Endometrial microvascular endothelial cells (primary cell): Measurements from ENCODE around the gene GATC. TPM values are rescaled to one million over a fixed set of nuclear protein-coding genes. Genes with fewer than 3 reads are reported as not detected.
"Not testable (repeated sequence)": the region's sequence is repeated elsewhere in the genome, so short reads cannot be mapped to it uniquely, and the experiment has no call there.

Source experiments
- in situ Hi-C: cut with HindIII; loops from 2 replicates; pipeline ENCODE4 v1.10.0; 2017; ENCODE audit warnings: low sequenced_read_pairs, low pct_unique_long_range_greater_than_20kb; ENCODE audit errors: inconsistent ontology term
- total RNA-seq: library from RNA; depleted of rRNA; stranded (reverse); fragments of >200 nt; gene quantifications from one replicate; pipeline ENCODE4 v1.2.3, GENCODE V29; 2015; ENCODE audit errors: inconsistent ontology term

The GATC gene
- total RNA-seq, 1 donor from 2014 or later, result 23.8 TPM

GRCh38 chr12:120467439-120467838 is 21.2 kb downstream of the GATC start:
- in situ Hi-C loops, result no loop called here

- in situ Hi-C loops, result no loop called here
Measured at GRCh38 chr12:120468325-120468820, 22.1 kb downstream of the GATC start.

- in situ Hi-C loops, result no loop called here
Measured at GRCh38 chr12:120468821-120469449, 22.7 kb downstream of the GATC start.

GRCh38 chr12:120469450-120470149 is 23.4 kb downstream of the GATC start, which contains the start of gene SRSF9:
SRSF9 (minus strand) TSS chr12:120469748; CDS start chr12:120469609, 139 bp downstream.
- in situ Hi-C loops, result no loop called here

- in situ Hi-C loops, result no loop called here
Measured at GRCh38 chr12:120470150-120470784, 24.0 kb downstream of the GATC start.

GRCh38 chr12:120472521-120472920 is 26.3 kb downstream of the GATC start:
- in situ Hi-C loops, result no loop called here

GRCh38 chr12:120473807-120474615 is 27.8 kb downstream of the GATC start:
- in situ Hi-C loops, result no loop called here

GRCh38 chr12:120474616-120474960 is 28.3 kb downstream of the GATC start:
- in situ Hi-C loops, result no loop called here

GRCh38 chr12:120475643-120476042 is 29.4 kb downstream of the GATC start:
- in situ Hi-C loops, result no loop called here

GRCh38 chr12:120479458-120479857 is 33.2 kb downstream of the GATC start:
- in situ Hi-C loops, result no loop called here

GRCh38 chr12:120480211-120480610 is 34.0 kb downstream of the GATC start:
- in situ Hi-C loops, result no loop called here

GRCh38 chr12:120481022-120481767 is 35.0 kb downstream of the GATC start:
- in situ Hi-C loops, result no loop called here

GRCh38 chr12:120483621-120484020 is 37.4 kb downstream of the GATC start:
- in situ Hi-C loops, result no loop called here

- in situ Hi-C loops, result no loop called here
Measured at GRCh38 chr12:120485961-120486881, 40.0 kb downstream of the GATC start.

GRCh38 chr12:120487552-120487951 is 41.3 kb downstream of the GATC start:
- in situ Hi-C loops, result not testable (repeated sequence)

- in situ Hi-C loops, result no loop called here
Measured at GRCh38 chr12:120488057-120488640, 41.9 kb downstream of the GATC start.

- in situ Hi-C loops, result no loop called here
Measured at GRCh38 chr12:120489018-120489417, 42.8 kb downstream of the GATC start.
